ENCODE results near the gene FEN1. TPM values are rescaled to one million over a fixed set of nuclear protein-coding genes. Genes with fewer than 3 reads are reported as not detected.

Gene FEN1
- polyA plus RNA-seq, 1 of the 3 experiments (the other 2 are of a cell fraction) = 35.9 TPM

GRCh38 chr11:61768376-61769076, 24.2 kb upstream of the FEN1 start (continued):
- no peak for TF ChIP-seq RCOR1 (IDR thresholded peaks at IDR 0.05; ENCODE audit: low read length)
- no peak for TF ChIP-seq FOSL2 (IDR thresholded peaks at IDR 0.05; ENCODE audit: borderline replicate concordance, low read depth)
- TF ChIP-seq RAD21 (IDR thresholded peaks at IDR 0.05; ENCODE audit: low read length) = no peak
- TF ChIP-seq USF1 (IDR thresholded peaks at IDR 0.05; ENCODE audit: borderline replicate concordance, low read depth) = no peak

GRCh38 chr11:61769169-61769920, 23.4 kb upstream of the FEN1 start:
- TF ChIP-seq USF1 (IDR thresholded peaks at IDR 0.05; ENCODE audit: borderline replicate concordance, low read depth) = no peak
- peak; percentile 26 for TF ChIP-seq CTCF (IDR thresholded peaks at IDR 0.05)
- no peak overlapping the region for H3K9ac ChIP-seq
- H3K4me1 ChIP-seq (ENCODE audit: control insufficient read depth in 1 of 2, insufficient read depth in 2 of 2, low read depth in 1 of 2, low read length in 1 of 2) = peaks cover 0 to 45% of the 10 kb centered on the region in 2 experiments; a peak in 1 of 4 replicates
- no peaks in the 10 kb centered on the region for H4K20me1 ChIP-seq (ENCODE audit: insufficient read depth)
- ChIA-PET POLR2A (interaction anchor here (1.2 kb wide), 1 partner anchor 25 kb away, joined by 3 read pairs; no protein-coding TSS in a partner anchor), CTCF (interaction anchor here (0.6 to 14.3 kb wide), 5 partner anchors 19 to 842 kb away, joined by 3 to 140 read pairs (median 4); no protein-coding TSS in a partner anchor)
- H3K4me2 ChIP-seq = no peak overlapping the region
- H3K4me3 ChIP-seq (ENCODE audit: low read depth in 2 of 2, low read length in 1 of 2) = no peak overlapping the region
- no peak overlapping the region for H2AFZ ChIP-seq (ENCODE audit: low read depth)
- 70% methylated on average over 5 of the region's 33 CpGs for WGBS (ENCODE audit: low lambda C conversion rate)
- H3F3A ChIP-seq (replicated peaks; ENCODE audit: insufficient read depth) = no peaks in the 10 kb centered on the region
- no peak for DNase-seq
- no peaks in the 10 kb centered on the region for H3K9me2 ChIP-seq
- H3K79me2 ChIP-seq (ENCODE audit: insufficient read depth) = no peaks in the 10 kb centered on the region
- no peak overlapping the region for H3K27ac ChIP-seq (ENCODE audit: low read depth in 2 of 2, low read length in 1 of 2)
- no peaks in the 10 kb centered on the region for H3K27me3 ChIP-seq (ENCODE audit: insufficient read depth)
- no peaks in the 10 kb centered on the region for H3K9me3 ChIP-seq
- no peaks in the 10 kb centered on the region for H3K36me3 ChIP-seq (replicated peaks in 1 of 2; ENCODE audit: control insufficient read depth in 1 of 2, insufficient read depth in 2 of 2, low read length in 1 of 2)

GRCh38 chr11:61769946-61770683, 22.6 kb upstream of the FEN1 start:
- DNase-seq = no peak
- Histone ChIP-seq H3K4me2 (no peak overlapping the region), H3K79me2 (ENCODE audit: insufficient read depth) (no peaks in the 10 kb centered on the region), H3K9me2 (no peaks in the 10 kb centered on the region), H4K20me1 (ENCODE audit: insufficient read depth) (no peaks in the 10 kb centered on the region), H3K9me3 (no peaks in the 10 kb centered on the region), H3K36me3 (replicated peaks in 1 of 2; ENCODE audit: control insufficient read depth in 1 of 2, insufficient read depth in 2 of 2, low read length in 1 of 2) (no peaks in the 10 kb centered on the region), H3K9ac (no peak overlapping the region), H3K27ac (ENCODE audit: low read depth in 2 of 2, low read length in 1 of 2) (no peak overlapping the region), H2AFZ (ENCODE audit: low read depth) (no peak overlapping the region), H3K4me3 (ENCODE audit: low read depth in 2 of 2, low read length in 1 of 2) (no peak overlapping the region), H3K4me1 (ENCODE audit: control insufficient read depth in 1 of 2, insufficient read depth in 2 of 2, low read depth in 1 of 2, low read length in 1 of 2) (peaks cover 0 to 38% of the 10 kb centered on the region in 2 experiments; a peak in 1 of 4 replicates), H3K27me3 (ENCODE audit: insufficient read depth) (no peaks in the 10 kb centered on the region), H3F3A (replicated peaks; ENCODE audit: insufficient read depth) (no peaks in the 10 kb centered on the region)
- POLR2A ChIA-PET = no interaction called here
- CTCF ChIA-PET = interaction anchor here (0.6 to 1.4 kb wide), 7 partner anchors 11 to 841 kb away, joined by 3 to 6 read pairs (median 4); partner anchors contain the start of gene TMEM258
- WGBS (ENCODE audit: low lambda C conversion rate) = 79% methylated on average over 17 of the region's 20 CpGs
- TF ChIP-seq MXI1 (IDR thresholded peaks at IDR 0.05; ENCODE audit: low read depth, low read length) (no peak), TAF1 (IDR thresholded peaks at IDR 0.05; ENCODE audit: borderline replicate concordance, low read depth, low read length) (no peak), USF2 (IDR thresholded peaks at IDR 0.05; ENCODE audit: borderline replicate concordance, low read depth, low read length) (no peak), GATA2 (CRISPR knock-in tag; IDR thresholded peaks at IDR 0.05) (no peak), JUND (IDR thresholded peaks at IDR 0.05) (no peak), PBX3 (IDR thresholded peaks at IDR 0.05) (no peak), USF1 (IDR thresholded peaks at IDR 0.05; ENCODE audit: borderline replicate concordance, low read depth) (no peak), CHD2 (IDR thresholded peaks at IDR 0.05; ENCODE audit: low read length, partially characterized antibody) (no peak), SMC3 (IDR thresholded peaks at IDR 0.05; ENCODE audit: low read depth, low read length) (no peak), EP300 (IDR thresholded peaks at IDR 0.05; ENCODE audit: borderline replicate concordance in 1 of 2, low read depth in 1 of 2, low read length in 1 of 2) (no peak)
